ENCODE results near the gene KCNJ14. TPM values are rescaled to one million over a fixed set of nuclear protein-coding genes. Genes with fewer than 3 reads are reported as not detected.
A peak's percentile ranks its signal among the peaks of the same experiment; 100 is the strongest.

Gene KCNJ14
- total and polyA plus RNA-seq, 2 experiments from 2014 or later, result 0.48 to 0.97 TPM

DNA sequence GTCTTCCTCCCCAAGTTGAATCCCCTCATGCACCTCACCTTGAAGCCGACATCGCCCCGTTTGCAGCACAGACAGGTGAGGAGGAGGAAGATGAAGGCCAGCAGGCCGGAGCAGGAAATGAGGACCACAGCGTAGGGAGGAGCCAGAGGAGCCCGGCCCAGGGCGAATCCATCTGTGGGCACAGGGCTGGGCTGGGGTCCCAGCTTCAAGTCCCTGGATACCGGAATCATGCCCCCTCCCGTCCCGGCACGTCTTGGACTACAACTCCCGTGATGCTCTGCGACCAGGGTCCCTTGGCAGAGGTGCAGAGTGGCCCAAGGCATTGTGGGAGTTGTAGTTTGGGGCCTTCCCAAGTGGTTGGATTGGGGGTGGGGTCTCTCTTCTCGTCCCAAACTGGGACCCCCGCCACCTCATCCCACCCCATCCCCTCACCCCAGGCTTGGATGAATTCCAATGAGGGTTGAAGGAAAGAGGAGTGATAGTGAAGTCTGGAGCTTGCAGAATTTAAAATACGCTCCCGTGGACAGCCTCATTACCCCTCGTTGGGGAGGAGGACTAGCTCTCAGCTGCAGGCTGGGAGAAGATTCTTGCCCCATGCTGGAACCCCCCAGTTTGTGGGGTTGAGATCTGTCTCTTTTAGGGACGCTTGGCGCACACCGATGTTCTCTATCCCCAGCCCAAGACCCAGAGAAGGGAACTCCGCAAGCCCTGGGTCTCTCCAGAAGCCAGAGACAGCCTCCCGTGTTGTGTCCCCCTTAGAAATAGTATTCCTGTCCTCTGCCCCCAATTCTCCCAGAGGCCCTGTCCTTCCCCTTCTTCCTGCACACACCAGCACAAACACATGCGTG is 55.3 kb downstream of the KCNJ14 start:
- Histone ChIP-seq H3K27me3 (replicated peaks; ENCODE audit: insufficient read depth) (peaks cover 12% of the 10 kb centered on the region; the same call in 1 of the 2 replicates), H3K9me3 (ENCODE audit: low read depth) (no peaks in the 10 kb centered on the region), H3K4me1 (ENCODE audit: insufficient read depth) (0 out of 2 replicates have a peak, but pooled peaks cover 3% of the 10 kb centered on the region), H3K4me3 (no peak overlapping the region), H3K4me2 (ENCODE audit: unreplicated experiment) (peak overlapping the region; percentile 59), H2AFZ (peak overlapping the region; percentile 34; the same call in 1 of the 2 replicates), H3F3A (ENCODE audit: insufficient read depth) (no peaks in the 10 kb centered on the region), H3K36me3 (ENCODE audit: low read depth) (no peaks in the 10 kb centered on the region), H3K9ac (no peak overlapping the region), H3K79me2 (ENCODE audit: insufficient read depth) (no peaks in the 10 kb centered on the region), H3K9me2 (ENCODE audit: insufficient read depth) (no peaks in the 10 kb centered on the region), H4K20me1 (ENCODE audit: insufficient read depth) (no peaks in the 10 kb centered on the region), H3K27ac (no peak overlapping the region)
- WGBS, 2 experiments (ENCODE audit: low coverage in 1 of 2, low lambda C conversion rate in 2 of 2, missing lambda C conversion rate in 2 of 2), result 6 to 7% methylated on average over 22 to 24 of the region's 24 CpGs
- in situ Hi-C loops (cut with MboI), result no loop called here
- peak; percentile 60 for TF ChIP-seq EZH2 (IDR thresholded peaks at IDR 0.05; ENCODE audit: insufficient read depth, poor library complexity, severe bottlenecking)
- no peak for TF ChIP-seq EZH2phosphoT487 (IDR thresholded peaks at IDR 0.05; ENCODE audit: insufficient read depth, low read depth)
- peak; percentile 73 for DNase-seq

- H3K9me2 ChIP-seq (ENCODE audit: insufficient read depth), result no peaks in the 10 kb centered on the region
- no peak overlapping the region for H3K4me2 ChIP-seq (ENCODE audit: unreplicated experiment)
- WGBS, 2 experiments (ENCODE audit: low coverage in 1 of 2, low lambda C conversion rate in 2 of 2, missing lambda C conversion rate in 2 of 2), result 1 to 3% methylated on average over 17 to 32 of the region's 32 CpGs
- no peak overlapping the region for H2AFZ ChIP-seq
- in situ Hi-C loops (cut with MboI), result no loop called here
- TF ChIP-seq EZH2phosphoT487 (IDR thresholded peaks at IDR 0.05; ENCODE audit: insufficient read depth, low read depth) (no peak), EZH2 (IDR thresholded peaks at IDR 0.05; ENCODE audit: insufficient read depth, poor library complexity, severe bottlenecking) (no peak)
- H3K4me1 ChIP-seq (ENCODE audit: insufficient read depth), result 0 out of 2 replicates have a peak, but pooled peaks cover 3% of the 10 kb centered on the region
- no peaks in the 10 kb centered on the region for H3K79me2 ChIP-seq (ENCODE audit: insufficient read depth)
- peaks cover 12% of the 10 kb centered on the region; the same call in 1 of the 2 replicates for H3K27me3 ChIP-seq (replicated peaks; ENCODE audit: insufficient read depth)
- no peak for DNase-seq
- no peaks in the 10 kb centered on the region for H4K20me1 ChIP-seq (ENCODE audit: insufficient read depth)
- no peaks in the 10 kb centered on the region for H3K36me3 ChIP-seq (ENCODE audit: low read depth)
- no peak overlapping the region for H3K9ac ChIP-seq
- no peak overlapping the region for H3K4me3 ChIP-seq
- H3F3A ChIP-seq (ENCODE audit: insufficient read depth), result no peaks in the 10 kb centered on the region
- H3K27ac ChIP-seq, result no peak overlapping the region
- H3K9me3 ChIP-seq (ENCODE audit: low read depth), result no peaks in the 10 kb centered on the region
These were observed 56.0 kb downstream of the KCNJ14 start for GRCh38 chr19:48511321-48511731.

DNA sequence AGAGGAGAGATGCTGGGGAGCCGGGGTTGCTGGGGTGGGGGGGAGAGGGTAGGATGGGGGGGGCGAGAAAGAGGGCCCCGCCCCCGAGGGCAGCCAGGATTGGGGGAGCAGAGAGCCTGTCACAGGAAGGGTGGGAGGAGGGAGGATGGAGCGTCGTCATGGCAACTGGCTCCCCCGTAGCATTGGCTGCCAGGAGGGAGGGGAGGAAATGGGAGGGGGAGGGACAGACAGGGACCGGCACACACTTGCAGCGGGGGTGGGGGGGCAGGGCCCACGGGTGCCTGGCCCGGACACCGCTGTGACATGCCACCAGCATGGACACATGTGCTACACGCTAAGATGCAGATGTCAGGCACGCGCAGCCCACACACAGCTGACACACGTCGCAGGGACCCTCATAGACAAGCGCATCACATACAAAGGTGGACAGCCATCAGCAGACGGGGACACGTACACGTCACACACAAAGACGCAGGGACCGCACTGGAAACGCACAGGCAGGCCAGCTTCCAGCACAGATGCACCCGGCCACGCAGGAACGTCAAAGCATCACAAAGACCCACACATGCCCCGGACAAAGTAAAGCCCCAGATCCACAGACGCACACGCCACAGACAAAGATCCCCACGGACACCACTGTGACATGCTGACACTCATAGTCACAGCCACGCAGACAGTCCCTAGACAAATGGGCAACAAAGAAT is 56.6 kb downstream of the KCNJ14 start, which contains the start of gene LMTK3:
TSS of gene LMTK3 (minus strand) at position 36 of the 704 bp plus-strand sequence. CDS start 259 bp downstream, outside the sequence.
- no peaks in the 10 kb centered on the region for H4K20me1 ChIP-seq (ENCODE audit: insufficient read depth)
- no peaks in the 10 kb centered on the region for H3F3A ChIP-seq (ENCODE audit: insufficient read depth)
- H3K79me2 ChIP-seq (ENCODE audit: insufficient read depth), result no peaks in the 10 kb centered on the region
- 6 to 10% methylated on average over 20 to 32 of the region's 32 CpGs for WGBS, 2 experiments (ENCODE audit: low coverage in 1 of 2, low lambda C conversion rate in 2 of 2, missing lambda C conversion rate in 2 of 2)
- peak; percentile 50 for DNase-seq
- H3K4me2 ChIP-seq (ENCODE audit: unreplicated experiment), result peak within 1 kb of the TSS; percentile 59
- no peaks in the 10 kb centered on the region for H3K9me2 ChIP-seq (ENCODE audit: insufficient read depth)
- H3K9ac ChIP-seq, result no peak within 1 kb of the TSS
- H3K27me3 ChIP-seq (replicated peaks; ENCODE audit: insufficient read depth), result peaks cover 12% of the 10 kb centered on the region; the same call in 1 of the 2 replicates
- H3K9me3 ChIP-seq (ENCODE audit: low read depth), result no peaks in the 10 kb centered on the region
- in situ Hi-C loops (cut with MboI), result no loop called here
- peak within 1 kb of the TSS; percentile 34; the same call in 1 of the 2 replicates for H2AFZ ChIP-seq
- H3K4me1 ChIP-seq (ENCODE audit: insufficient read depth), result 0 out of 2 replicates have a peak, but pooled peaks cover 3% of the 10 kb centered on the region
- no peaks in the 10 kb centered on the region for H3K36me3 ChIP-seq (ENCODE audit: low read depth)
- TF ChIP-seq EZH2 (IDR thresholded peaks at IDR 0.05; ENCODE audit: insufficient read depth, poor library complexity, severe bottlenecking) (no peak), EZH2phosphoT487 (IDR thresholded peaks at IDR 0.05; ENCODE audit: insufficient read depth, low read depth) (no peak)
- H3K4me3 ChIP-seq, result no peak within 1 kb of the TSS
- H3K27ac ChIP-seq, result no peak within 1 kb of the TSS
